GM10266 (cell line): ENCODE results near the gene HIRA.

Experiments used
- DNase-seq: peaks from one replicate; pipeline ENCODE4 v3.0.0; 2012; ENCODE audit errors: extremely low spot score
- CTCF ChIP-seq: IDR thresholded peaks from 2 replicates; pipeline ENCODE4 v1.5.1; 2012; ENCODE audit warnings: mild to moderate bottlenecking, low read depth; ENCODE audit not compliant: control insufficient read depth, insufficient read depth; ENCODE audit errors: missing control alignments

Gene HIRA

DNA sequence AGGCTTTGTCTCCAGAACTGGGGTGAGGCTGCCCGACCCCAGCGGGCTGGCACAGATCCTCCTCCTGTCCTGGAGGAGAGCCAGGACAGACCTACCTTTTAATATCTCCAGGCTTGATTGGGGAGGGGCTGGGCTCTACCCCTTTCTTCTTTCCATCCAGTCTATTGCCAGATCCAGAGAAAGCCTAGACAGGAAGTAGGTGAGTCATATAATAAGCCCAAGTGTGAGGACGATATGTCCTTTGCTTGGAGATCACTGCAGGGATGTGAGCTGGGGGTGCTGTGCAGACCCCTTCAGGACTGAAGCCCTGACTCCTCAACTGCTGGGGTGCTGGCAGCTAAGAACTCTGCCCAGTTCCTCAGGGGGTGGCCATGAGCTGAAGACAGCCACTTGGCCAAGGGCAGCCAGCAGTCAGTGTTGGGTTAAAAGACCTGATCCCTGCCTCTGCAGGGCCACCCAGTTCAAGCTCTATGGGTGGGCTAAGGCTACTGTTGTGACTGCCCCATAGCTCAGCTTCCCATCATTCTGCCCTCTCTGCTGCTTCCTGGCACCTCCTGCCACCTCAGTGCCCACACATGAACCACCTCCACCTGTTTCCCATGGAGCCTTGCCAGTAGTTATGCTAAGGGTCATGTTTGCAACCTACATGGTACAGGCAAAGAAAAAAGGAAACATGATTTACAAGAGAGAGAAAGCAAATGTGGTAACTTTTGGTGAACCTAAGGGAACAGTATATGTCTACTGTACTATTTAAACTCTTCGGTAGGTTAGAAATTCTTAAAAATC lies 24.2 kb upstream of the HIRA start:
- no peak for DNase-seq
- TF ChIP-seq CTCF, result no peak

DNA sequence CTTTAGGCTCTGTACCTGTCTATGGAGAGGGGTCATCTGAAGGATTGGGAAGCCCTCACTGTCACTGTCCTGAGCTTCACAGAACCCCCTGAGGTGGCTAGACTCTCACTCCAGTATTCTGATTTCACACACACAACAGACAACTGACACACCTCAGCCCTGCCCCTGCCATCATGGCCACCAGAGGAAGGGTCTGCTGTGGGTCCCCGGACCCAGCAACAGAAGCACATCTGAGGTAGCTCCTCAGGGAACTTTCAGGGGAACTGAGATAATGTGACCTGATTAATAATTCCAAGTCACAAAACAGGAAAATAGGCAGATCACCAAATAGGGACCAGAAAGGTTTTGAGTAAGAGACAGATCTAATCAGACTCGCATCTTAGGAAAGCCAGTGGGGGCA lies 23.5 kb upstream of the HIRA start:
- DNase-seq, result no peak
- TF ChIP-seq CTCF, result no peak

- DNase-seq, result no peak
- no peak for TF ChIP-seq CTCF
Measured at GRCh38 chr22:19454156-19454555, 22.6 kb upstream of the HIRA start.

GRCh38 chr22:19453718-19454117 lies 22.2 kb upstream of the HIRA start:
- no peak for DNase-seq
- TF ChIP-seq CTCF, result no peak

DNA sequence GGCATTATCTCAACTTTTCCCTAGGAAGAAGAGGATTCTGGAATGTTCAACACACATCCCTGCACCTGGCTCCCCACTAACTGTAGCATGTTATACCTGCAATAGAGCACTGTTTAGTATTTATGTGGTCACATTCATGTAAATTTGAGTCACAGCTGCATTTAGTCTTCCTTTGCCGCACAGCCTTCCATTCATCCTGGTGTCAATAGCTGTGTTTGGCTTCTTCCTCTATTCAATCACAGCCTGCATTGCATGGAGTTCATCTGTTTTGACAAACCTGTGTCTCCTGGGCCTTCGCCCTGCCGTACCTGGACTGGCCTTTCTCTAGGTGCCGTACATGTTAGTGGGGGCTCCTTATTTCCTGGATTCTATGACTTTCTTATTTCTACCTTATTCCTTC lies 20.0 kb upstream of the HIRA start:
- no peak for TF ChIP-seq CTCF

DNA sequence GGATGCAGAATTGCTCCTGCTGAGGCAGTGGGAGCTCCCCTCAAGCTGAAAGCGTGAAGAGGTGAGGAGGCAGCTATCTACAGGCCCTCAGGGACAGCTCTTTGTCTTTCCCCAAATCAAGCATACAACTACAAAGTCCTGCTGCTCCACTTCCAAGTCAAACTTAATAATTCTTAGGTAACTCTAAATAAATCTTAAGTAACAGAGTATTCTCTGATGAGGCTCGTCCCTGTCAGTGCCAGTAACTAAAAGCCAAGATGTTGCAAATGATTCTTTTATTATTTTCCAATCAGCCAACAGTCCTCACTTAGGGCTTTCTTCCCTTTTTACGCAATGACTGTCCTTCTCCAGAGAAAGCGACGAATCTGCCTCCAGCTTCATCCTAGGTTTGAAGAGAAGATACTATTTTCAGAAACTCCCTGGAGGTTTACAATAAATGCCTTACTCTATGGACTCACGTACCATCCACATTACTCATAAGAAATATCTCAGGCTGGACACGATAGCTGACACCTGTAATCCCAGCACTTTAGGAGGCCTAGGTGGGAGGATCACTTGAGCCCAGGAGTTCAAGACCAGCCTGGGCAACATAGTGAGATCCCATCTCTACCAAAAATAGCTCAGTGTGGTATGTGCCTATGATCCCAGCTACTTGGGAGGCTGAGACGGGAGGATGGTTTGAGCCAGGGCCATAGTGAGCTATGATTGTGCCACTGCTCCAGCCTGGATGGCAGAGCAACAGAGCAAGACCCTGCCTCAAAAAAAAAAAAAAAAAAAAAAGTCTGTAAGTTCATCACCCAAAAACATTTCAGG lies 19.0 kb upstream of the HIRA start:
- no peak for TF ChIP-seq CTCF
- no peak for DNase-seq

More for the DNA sequence above, 20.0 kb upstream of the HIRA start:
- DNase-seq, result no peak

DNA sequence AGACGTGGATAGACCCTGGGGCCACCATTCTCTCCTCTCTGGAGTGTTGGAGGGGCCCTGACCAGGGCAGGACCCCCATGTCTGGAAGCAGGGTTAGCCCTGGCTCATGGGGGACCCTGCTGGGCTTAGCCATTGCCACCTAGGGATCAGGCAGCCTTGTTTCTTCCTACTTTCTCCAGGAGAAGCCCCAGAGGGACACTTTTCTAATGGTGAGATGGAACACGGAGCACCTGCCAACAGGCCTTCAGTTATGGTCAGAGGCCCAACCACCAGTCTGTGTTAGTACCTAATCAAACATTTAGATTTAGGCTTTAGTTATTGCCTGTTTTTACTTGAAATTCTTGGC lies 17.9 kb upstream of the HIRA start:
- DNase-seq, result no peak
- TF ChIP-seq CTCF, result no peak
